K562 (cell line): Measurements from ENCODE around the gene RAD21L1. TPM values are rescaled to one million over a fixed set of nuclear protein-coding genes. Genes with fewer than 3 reads are reported as not detected.

Source experiments
- CBFB ChIP-seq: sonication (generic); formaldehyde crosslinking; IDR thresholded peaks from 2 replicates; pipeline ENCODE4 v1.4.0; 2020; ENCODE audit warnings: mild to moderate bottlenecking, missing genetic modification reagents
- CHCHD3 ChIP-seq: fragments of 250-450 bp; sonication (Bioruptor Pico); IDR thresholded peaks from 2 replicates; pipeline ENCODE4 v2.1.2; 2022; ENCODE audit warnings: mild to moderate bottlenecking
- E2F3 ChIP-seq: fragments of 250-450 bp; sonication (Bioruptor Pico); IDR thresholded peaks from 2 replicates; pipeline ENCODE4 v1.4.0; 2020; ENCODE audit warnings: mild to moderate bottlenecking
- ELF2 ChIP-seq: fragments of 250-450 bp; sonication (Bioruptor Pico); IDR thresholded peaks from 2 replicates; pipeline ENCODE4 v1.5.0; 2021; ENCODE audit warnings: mild to moderate bottlenecking
- GATAD2A ChIP-seq: fragments of 450-650 bp; IDR thresholded peaks from 2 replicates; pipeline ENCODE4 v1.6.1; 2017
- MBD2 ChIP-seq: sonication (generic); IDR thresholded peaks from 2 replicates; pipeline ENCODE4 v1.6.1; 2016; ENCODE audit warnings: low read depth, borderline replicate concordance
- RBM14 ChIP-seq: fragments of 200-400 bp; formaldehyde crosslinking; IDR thresholded peaks from 2 replicates; pipeline ENCODE4 v1.6.1; 2018; ENCODE audit warnings: low read depth, mild to moderate bottlenecking, low read length, moderate library complexity, borderline replicate concordance; ENCODE audit not compliant: insufficient read depth
- RBM34 ChIP-seq: fragments of 200-400 bp; formaldehyde crosslinking; IDR thresholded peaks from 2 replicates; pipeline ENCODE4 v1.6.1; 2018; ENCODE audit warnings: low read length, borderline replicate concordance; ENCODE audit not compliant: insufficient read depth
- SAP30 ChIP-seq: fragments of 200-600 bp; sonication (generic); IDR thresholded peaks from 2 replicates; pipeline ENCODE4 v1.6.1; 2012; ENCODE audit warnings: borderline replicate concordance, low read depth, mild to moderate bottlenecking, moderate library complexity, low read length, control low read depth, inconsistent platforms; ENCODE audit not compliant: insufficient read depth, poor library complexity, severe bottlenecking
- ZNF561 ChIP-seq: fragments of 450-650 bp; formaldehyde crosslinking; conservative IDR thresholded peaks from 2 replicates; pipeline ENCODE4 v1.4.0; 2020; ENCODE audit warnings: mild to moderate bottlenecking, moderate library complexity
- ZNF584 ChIP-seq: fragments of 200-800 bp; sonication (Bioruptor generic); IDR thresholded peaks from 2 replicates; pipeline ENCODE4 v1.6.1; 2016; ENCODE audit warnings: low read depth, mild to moderate bottlenecking, missing genetic modification characterization, missing compliant biosample characterization
- polyA plus RNA-seq, 8 experiments: library from polyadenylated mRNA; depleted of rRNA in 4 of 8; stranded (reverse) in 5 of 8; unstranded in 3 of 8; fragments of >200 nt; fragmentation: Nextera tagmentation in 2 of 8; fragmentation: Illumina TruSeq in 1 of 8; extraction: Ambion mirVana in 2 of 8; extraction: Trizol in 1 of 8; gene quantifications; 2 replicates each; pipeline versions ENCODE4 v1.2.1 to v1.2.3, GENCODE V29; 2011 to 2014; ENCODE audit warnings: inconsistent platforms in 1 of 8, missing spikeins in 1 of 8
- total RNA-seq, 7 experiments: library from RNA; depleted of rRNA in 6 of 7; stranded (reverse); fragments of >200 nt in 6 of 7; fragmentation: Illumina TruSeq in 2 of 7; extraction: Trizol in 2 of 7; gene quantifications; 2 replicates each; pipeline versions ENCODE4 v1.2.1 to v1.2.3, GENCODE V29; 2011 to 2021; ENCODE audit warnings: low replicate concordance in 1 of 7
- TF ChIP-seq, protein P1 (sequence below), 2 experiments: fragments of 450-650 bp; IDR thresholded peaks; 2 replicates each; pipeline ENCODE4 v1.6.1; 2016; ENCODE audit warnings: mild to moderate bottlenecking in 2 of 2, borderline replicate concordance in 1 of 2, low read depth in 1 of 2, moderate library complexity in 1 of 2
- TF ChIP-seq, protein P2 (sequence below): IDR thresholded peaks from 2 replicates; pipeline ENCODE4 v1.6.1; 2011; ENCODE audit warnings: borderline replicate concordance, low read depth, mild to moderate bottlenecking, moderate library complexity, low read length; ENCODE audit not compliant: insufficient read depth, poor library complexity, severe bottlenecking
- TF ChIP-seq, protein P3 (sequence below): fragments of 250-450 bp; sonication (Bioruptor Pico); IDR thresholded peaks from 2 replicates; pipeline ENCODE4 v1.6.1; 2021; ENCODE audit warnings: mild to moderate bottlenecking
- TF ChIP-seq, protein P4 (sequence below): fragments of 450-650 bp; IDR thresholded peaks from 2 replicates; pipeline ENCODE4 v1.6.1; 2018; ENCODE audit warnings: mild to moderate bottlenecking, low read depth; ENCODE audit not compliant: partially characterized antibody

The RAD21L1 gene
- total and polyA plus RNA-seq, 9 of the 15 experiments (the other 6 are each of a cell fraction or from before 2014, with no cell fraction given) = 0.17 to 1.7 (median 0.45) TPM; not detected in 1

DNA sequence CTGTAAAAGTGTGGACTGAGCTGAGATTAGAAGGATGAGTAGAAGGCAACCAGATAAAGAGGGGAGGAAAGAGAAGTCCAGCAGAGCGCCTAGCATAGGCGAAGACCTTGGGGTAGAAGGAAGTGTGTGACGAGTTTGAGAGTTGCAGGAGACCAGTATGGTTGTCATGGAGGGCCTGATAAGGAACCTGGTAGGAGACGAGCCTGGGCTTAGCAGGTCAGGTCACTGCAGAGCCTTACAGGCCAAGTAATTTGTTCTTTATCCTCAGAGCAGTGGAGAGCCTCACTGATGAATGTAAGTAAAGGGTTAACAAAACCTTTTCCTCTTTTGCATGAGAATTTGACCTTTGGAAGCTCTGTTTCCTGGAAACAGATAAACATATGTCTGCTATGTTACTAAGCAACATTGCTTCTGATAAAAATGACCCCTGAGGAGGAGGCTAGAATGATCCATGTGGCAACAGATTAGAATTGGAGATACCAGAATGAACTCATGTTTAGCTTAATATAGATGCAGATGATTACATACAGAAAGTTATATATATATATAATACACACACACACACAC is 38.2 kb upstream of the RAD21L1 start (continued):
- TF ChIP-seq, protein P1, sequence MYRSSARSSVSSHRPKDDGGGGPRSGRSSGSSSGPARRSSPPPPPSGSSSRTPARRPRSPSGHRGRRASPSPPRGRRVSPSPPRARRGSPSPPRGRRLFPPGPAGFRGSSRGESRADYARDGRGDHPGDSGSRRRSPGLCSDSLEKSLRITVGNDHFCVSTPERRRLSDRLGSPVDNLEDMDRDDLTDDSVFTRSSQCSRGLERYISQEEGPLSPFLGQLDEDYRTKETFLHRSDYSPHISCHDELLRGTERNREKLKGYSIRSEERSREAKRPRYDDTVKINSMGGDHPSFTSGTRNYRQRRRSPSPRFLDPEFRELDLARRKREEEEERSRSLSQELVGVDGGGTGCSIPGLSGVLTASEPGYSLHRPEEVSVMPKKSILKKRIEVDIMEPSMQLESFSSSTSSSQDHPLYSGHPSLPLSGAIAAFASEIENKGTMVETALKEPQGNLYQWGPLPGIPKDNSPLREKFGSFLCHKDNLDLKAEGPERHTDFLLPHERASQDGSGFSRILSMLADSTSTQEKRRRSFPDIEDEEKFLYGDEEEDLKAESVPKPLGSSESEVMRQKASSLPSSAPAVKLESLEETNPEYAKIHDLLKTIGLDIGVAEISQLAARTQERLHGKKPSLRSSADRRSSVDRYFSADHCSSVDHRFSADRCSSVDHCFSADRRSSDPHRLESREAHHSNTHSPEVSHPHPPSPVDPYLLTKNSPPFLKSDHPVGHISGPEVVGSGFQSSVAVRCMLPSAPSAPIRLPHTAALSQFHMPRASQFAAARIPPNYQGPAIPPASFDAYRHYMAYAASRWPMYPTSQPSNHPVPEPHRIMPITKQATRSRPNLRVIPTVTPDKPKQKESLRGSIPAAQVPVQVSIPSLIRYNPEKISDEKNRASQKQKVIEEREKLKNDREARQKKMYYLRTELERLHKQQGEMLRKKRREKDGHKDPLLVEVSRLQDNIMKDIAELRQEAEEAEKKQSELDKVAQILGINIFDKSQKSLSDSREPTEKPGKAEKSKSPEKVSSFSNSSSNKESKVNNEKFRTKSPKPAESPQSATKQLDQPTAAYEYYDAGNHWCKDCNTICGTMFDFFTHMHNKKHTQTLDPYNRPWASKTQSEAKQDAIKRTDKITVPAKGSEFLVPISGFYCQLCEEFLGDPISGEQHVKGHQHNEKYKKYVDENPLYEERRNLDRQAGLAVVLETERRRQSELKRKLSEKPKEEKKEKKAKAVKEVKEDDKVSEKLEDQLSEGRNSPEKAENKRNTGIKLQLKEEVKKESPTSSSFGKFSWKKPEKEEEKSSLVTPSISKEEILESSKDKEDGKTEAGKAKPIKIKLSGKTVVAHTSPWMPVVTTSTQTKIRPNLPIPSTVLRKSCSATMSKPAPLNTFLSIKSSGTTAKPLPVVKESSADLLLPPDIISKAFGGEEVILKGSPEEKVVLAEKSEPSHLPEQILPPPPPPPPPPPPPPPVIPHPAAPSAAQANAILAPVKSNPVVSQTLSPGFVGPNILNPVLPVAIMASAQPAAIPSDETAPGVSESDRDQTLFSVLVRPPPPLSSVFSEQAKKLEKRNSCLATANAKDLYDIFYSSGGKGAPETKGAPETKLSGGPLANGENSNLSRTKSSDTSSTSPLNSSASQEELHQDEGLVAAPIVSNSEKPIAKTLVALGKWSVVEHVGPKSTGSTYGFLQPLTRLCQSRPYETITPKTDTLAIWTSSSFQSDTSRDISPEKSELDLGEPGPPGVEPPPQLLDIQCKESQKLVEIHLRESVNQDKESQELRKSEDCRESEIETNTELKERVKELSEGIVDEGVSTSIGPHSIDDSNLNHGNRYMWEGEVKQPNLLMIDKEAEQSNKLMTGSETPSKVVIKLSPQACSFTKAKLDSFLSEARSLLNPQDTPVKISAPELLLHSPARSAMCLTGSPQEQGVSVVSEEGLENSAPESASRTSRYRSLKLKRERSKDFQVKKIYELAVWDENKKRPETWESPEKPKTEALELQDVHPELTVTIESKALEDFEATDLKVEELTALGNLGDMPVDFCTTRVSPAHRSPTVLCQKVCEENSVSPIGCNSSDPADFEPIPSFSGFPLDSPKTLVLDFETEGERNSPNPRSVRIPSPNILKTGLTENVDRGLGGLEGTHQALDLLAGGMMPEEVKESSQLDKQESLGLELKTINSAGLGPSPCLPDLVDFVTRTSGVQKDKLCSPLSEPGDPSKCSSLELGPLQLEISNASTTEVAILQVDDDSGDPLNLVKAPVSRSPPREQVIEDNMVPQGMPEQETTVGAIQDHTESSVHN (IDR thresholded peaks at IDR 0.05; ENCODE audit: borderline replicate concordance in 1 of 2, low read depth in 1 of 2) = no peak
- TF ChIP-seq RBM14 = no peak
- TF ChIP-seq MBD2 = no peak
- TF ChIP-seq ZNF584 (CRISPR knock-in tag) = peak; percentile 44; the same call in 1 of the 2 replicates
- TF ChIP-seq CBFB (CRISPR knock-in tag) = no peak
- no peak for TF ChIP-seq RBM34
- TF ChIP-seq SAP30 = no peak
- TF ChIP-seq, protein P2, sequence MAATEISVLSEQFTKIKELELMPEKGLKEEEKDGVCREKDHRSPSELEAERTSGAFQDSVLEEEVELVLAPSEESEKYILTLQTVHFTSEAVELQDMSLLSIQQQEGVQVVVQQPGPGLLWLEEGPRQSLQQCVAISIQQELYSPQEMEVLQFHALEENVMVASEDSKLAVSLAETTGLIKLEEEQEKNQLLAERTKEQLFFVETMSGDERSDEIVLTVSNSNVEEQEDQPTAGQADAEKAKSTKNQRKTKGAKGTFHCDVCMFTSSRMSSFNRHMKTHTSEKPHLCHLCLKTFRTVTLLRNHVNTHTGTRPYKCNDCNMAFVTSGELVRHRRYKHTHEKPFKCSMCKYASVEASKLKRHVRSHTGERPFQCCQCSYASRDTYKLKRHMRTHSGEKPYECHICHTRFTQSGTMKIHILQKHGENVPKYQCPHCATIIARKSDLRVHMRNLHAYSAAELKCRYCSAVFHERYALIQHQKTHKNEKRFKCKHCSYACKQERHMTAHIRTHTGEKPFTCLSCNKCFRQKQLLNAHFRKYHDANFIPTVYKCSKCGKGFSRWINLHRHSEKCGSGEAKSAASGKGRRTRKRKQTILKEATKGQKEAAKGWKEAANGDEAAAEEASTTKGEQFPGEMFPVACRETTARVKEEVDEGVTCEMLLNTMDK = no peak
- no peak for TF ChIP-seq CHCHD3
- TF ChIP-seq, protein P3, sequence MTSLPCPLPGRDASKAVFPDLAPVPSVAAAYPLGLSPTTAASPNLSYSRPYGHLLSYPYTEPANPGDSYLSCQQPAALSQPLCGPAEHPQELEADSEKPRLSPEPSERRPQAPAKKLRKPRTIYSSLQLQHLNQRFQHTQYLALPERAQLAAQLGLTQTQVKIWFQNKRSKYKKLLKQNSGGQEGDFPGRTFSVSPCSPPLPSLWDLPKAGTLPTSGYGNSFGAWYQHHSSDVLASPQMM (CRISPR knock-in tag) = no peak
- TF ChIP-seq GATAD2A = peak; percentile 66; the same call in 1 of the 2 replicates
- TF ChIP-seq ELF2 (CRISPR knock-in tag) = no peak
- TF ChIP-seq, protein P4, sequence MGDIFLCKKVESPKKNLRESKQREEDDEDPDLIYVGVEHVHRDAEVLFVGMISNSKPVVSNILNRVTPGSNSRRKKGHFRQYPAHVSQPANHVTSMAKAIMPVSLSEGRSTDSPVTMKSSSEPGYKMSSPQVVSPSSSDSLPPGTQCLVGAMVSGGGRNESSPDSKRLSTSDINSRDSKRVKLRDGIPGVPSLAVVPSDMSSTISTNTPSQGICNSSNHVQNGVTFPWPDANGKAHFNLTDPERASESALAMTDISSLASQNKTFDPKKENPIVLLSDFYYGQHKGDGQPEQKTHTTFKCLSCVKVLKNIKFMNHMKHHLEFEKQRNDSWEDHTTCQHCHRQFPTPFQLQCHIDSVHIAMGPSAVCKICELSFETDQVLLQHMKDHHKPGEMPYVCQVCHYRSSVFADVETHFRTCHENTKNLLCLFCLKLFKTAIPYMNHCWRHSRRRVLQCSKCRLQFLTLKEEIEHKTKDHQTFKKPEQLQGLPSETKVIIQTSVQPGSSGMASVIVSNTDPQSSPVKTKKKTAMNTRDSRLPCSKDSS = no peak
- no peak for TF ChIP-seq ZNF561
- no peak for TF ChIP-seq E2F3 (CRISPR knock-in tag)
